Calu3 (cell line): ENCODE measurements around the gene SSX2IP. TPM values are rescaled to one million over a fixed set of nuclear protein-coding genes. Genes with fewer than 3 reads are reported as not detected.

ENCODE experiments used
- BruUV-seq: library from RNA; stranded (reverse); fragments of 400-500 nt; replicated peaks from 2 replicates; lab custom pipeline; 2021; lab: Mats Ljungman, UMichigan
- CTCF ChIA-PET: fragments of 300-600 bp; sonication (Branson Sonifier 250); formaldehyde crosslinking; loops from one replicate; lab custom pipeline; 2022; ENCODE audit warnings: antibody characterized with exemption; lab: Charles Lee
- DNase-seq: peaks from one replicate; pipeline ENCODE4 v3.0.0; 2022
- H3K27ac Mint-ChIP-seq: one replicate; pipeline ENCODE4 v1.8.0; 2022; ENCODE audit warnings: mixed read lengths; ENCODE audit not compliant: unreplicated experiment
- H3K27me3 Mint-ChIP-seq: one replicate; pipeline ENCODE4 v1.8.0; 2022; ENCODE audit warnings: mixed read lengths; ENCODE audit not compliant: unreplicated experiment
- H3K36me3 Mint-ChIP-seq: one replicate; pipeline ENCODE4 v1.8.0; 2022; ENCODE audit warnings: mild to moderate bottlenecking, moderate library complexity, mixed read lengths; ENCODE audit not compliant: insufficient read depth, unreplicated experiment
- H3K4me1 Mint-ChIP-seq: one replicate; pipeline ENCODE4 v1.8.0; 2022; ENCODE audit warnings: mild to moderate bottlenecking, low read depth, mixed read lengths; ENCODE audit not compliant: unreplicated experiment
- H3K4me3 Mint-ChIP-seq: one replicate; pipeline ENCODE4 v1.8.0; 2022; ENCODE audit warnings: mild to moderate bottlenecking, low read depth, moderate library complexity, mixed read lengths; ENCODE audit not compliant: unreplicated experiment
- H3K9me3 Mint-ChIP-seq: one replicate; pipeline ENCODE4 v1.8.0; 2022; ENCODE audit warnings: low read depth, mixed read lengths; ENCODE audit not compliant: unreplicated experiment
- CTCF ChIP-seq: fragments of 200-600 bp; IDR thresholded peaks from one replicate; pipeline ENCODE4 v1.8.0; 2022; ENCODE audit warnings: antibody characterized with exemption; ENCODE audit not compliant: unreplicated experiment
- intact Hi-C: fragments of 100-400 bp; cut with micrococcal nuclease; formaldehyde crosslinking; loops from one replicate; pipeline ENCODE4 v1.10.0; 2022; ENCODE audit not compliant: unreplicated experiment
- total RNA-seq: library from RNA; stranded (reverse); gene quantifications from 2 replicates; pipeline ENCODE4 v1.2.3, GENCODE V29; 2022

SSX2IP gene
- total RNA-seq, 1 experiment from 2014 or later = 28.0 TPM

DNA sequence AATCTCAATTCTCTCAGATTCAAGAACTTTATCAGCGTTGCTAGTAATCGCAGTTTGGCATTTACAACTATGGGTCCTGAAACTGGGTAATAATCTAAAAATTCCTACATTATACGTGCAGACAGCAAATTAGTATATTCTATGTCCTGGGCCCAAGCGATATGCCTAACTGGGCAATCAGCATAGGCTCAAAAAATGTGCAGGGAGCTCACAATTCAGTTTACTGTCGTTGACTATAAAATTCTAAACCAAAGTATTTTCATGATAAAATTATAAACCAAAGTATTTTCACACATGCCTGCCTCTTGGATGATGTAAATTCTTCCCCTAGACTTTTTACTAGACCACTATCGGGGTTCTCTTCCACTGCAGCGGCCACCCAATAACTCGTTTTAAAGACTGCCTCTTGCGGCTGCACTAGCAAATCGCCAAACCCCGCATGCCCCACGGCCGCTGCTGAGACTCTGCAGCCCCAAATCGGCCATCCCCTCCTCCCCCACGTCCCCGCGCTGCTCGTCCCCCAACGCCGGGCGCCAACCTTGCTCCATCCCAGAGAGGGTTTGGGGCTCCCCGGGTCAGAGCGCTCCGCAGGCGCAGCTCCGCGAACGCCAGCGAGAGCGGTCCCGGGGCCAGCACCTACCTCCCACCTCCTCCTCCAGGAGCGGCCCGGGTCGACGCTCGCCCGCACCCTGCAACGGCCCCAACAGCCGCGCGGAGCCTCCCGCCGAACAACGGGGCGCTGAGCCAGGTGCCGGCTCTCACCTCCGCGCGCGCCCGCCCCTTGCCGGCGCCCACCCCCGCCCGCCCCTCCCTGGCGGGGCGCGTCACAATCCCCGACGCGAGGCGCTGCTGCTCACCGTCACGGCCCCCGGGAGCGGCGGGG lies 506 bp downstream of the SSX2IP start:
- no peaks in the 10 kb centered on the region for H3K27me3 Mint-ChIP-seq

DNA sequence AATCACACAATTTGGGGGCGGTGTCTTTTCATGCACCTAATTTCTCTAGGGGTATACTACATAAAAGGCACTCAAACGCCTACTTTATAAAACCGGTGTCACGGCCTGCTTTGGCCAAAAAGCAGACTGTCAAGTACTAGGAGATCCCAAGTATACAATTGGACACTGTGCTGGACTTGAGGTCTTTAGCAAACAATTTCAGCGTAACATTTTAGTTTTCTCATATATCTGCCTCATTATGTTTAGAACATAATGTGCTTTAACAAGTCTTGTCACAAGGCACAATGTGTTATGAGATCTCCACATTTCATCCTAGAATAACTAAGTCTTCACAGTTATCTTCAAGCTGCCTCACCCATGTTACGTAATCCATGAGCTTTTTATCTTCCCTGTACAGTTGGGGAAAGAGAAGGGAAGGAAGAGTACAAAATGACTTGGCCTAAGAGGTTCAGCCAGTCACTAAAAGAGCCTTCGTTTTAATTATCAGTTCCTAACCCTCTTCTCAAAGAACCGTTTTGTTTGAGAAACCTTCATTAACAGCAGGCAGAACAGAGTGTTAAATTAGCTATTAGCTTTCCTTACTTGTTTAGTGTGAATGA lies 1.7 kb downstream of the SSX2IP start:
- BruUV-seq = no TSS peak
- intact Hi-C loops = loop anchor here (5.0 kb wide), 3 partner anchors 34 to 56 kb away; no protein-coding TSS in a partner anchor
- TF ChIP-seq CTCF = no peak
- Mint-ChIP-seq H3K27me3 (no peaks in the 10 kb centered on the region), H3K36me3 (peaks cover 25% of the 10 kb centered on the region), H3K9me3 (no peaks in the 10 kb centered on the region), H3K4me3 (peak overlapping the region; percentile 97), H3K4me1 (peaks cover 46% of the 10 kb centered on the region), H3K27ac (peak overlapping the region; percentile 87)
- CTCF ChIA-PET = no interaction called here
- DNase-seq = no peak

More for the DNA sequence above, 506 bp downstream of the SSX2IP start:
- Mint-ChIP-seq H3K4me1 (peaks cover 46% of the 10 kb centered on the region), H3K27ac (peak overlapping the region; percentile 87), H3K4me3 (peak overlapping the region; percentile 97), H3K36me3 (peaks cover 25% of the 10 kb centered on the region), H3K9me3 (no peaks in the 10 kb centered on the region)
- intact Hi-C loops = loop anchor here (5.0 kb wide), 3 partner anchors 33 to 57 kb away; no protein-coding TSS in a partner anchor
- CTCF ChIA-PET = no interaction called here
- BruUV-seq = TSS peak; percentile 58
- peak; percentile 55 for DNase-seq
- TF ChIP-seq CTCF = peak; percentile 10

GRCh38 chr1:84687714-84688462 lies 2.4 kb downstream of the SSX2IP start:
- CTCF ChIA-PET = no interaction called here
- intact Hi-C loops = loop anchor here (5.0 kb wide), 3 partner anchors 34 to 56 kb away; no protein-coding TSS in a partner anchor
- DNase-seq = no peak
- TF ChIP-seq CTCF = no peak
- H3K36me3 Mint-ChIP-seq = peaks cover 25% of the 10 kb centered on the region
- H3K9me3 Mint-ChIP-seq = no peaks in the 10 kb centered on the region
- H3K4me3 Mint-ChIP-seq = no peak overlapping the region
- no peaks in the 10 kb centered on the region for H3K27me3 Mint-ChIP-seq
- H3K4me1 Mint-ChIP-seq = peaks cover 46% of the 10 kb centered on the region
- no peak overlapping the region for H3K27ac Mint-ChIP-seq
- no TSS peak for BruUV-seq

- TF ChIP-seq CTCF = no peak
- Mint-ChIP-seq H3K36me3 (peaks cover 24% of the 10 kb centered on the region), H3K9me3 (no peaks in the 10 kb centered on the region), H3K4me3 (no peak overlapping the region), H3K27ac (no peak overlapping the region), H3K27me3 (no peaks in the 10 kb centered on the region), H3K4me1 (peaks cover 44% of the 10 kb centered on the region)
- no peak for DNase-seq
- intact Hi-C loops = loop anchor here (5.0 kb wide), 3 partner anchors 36 to 56 kb away; no protein-coding TSS in a partner anchor
- BruUV-seq = no TSS peak
- CTCF ChIA-PET = no interaction called here
These were observed 4.0 kb downstream of the SSX2IP start for GRCh38 chr1:84686223-84686622.
